CD4-positive, alpha-beta T cell treated with Interferon alpha-2 for 1 hour (primary cell): ENCODE results near the gene SLC25A23.
"Not testable (repeated sequence)": the region's sequence is repeated elsewhere in the genome, so short reads cannot be mapped to it uniquely, and the experiment has no call there.

ENCODE experiments used
- DNase-seq, 2 donors: peaks; one replicate each; pipeline ENCODE4 v3.0.0-alpha.2; 2020 to 2022

Gene SLC25A23

DNA sequence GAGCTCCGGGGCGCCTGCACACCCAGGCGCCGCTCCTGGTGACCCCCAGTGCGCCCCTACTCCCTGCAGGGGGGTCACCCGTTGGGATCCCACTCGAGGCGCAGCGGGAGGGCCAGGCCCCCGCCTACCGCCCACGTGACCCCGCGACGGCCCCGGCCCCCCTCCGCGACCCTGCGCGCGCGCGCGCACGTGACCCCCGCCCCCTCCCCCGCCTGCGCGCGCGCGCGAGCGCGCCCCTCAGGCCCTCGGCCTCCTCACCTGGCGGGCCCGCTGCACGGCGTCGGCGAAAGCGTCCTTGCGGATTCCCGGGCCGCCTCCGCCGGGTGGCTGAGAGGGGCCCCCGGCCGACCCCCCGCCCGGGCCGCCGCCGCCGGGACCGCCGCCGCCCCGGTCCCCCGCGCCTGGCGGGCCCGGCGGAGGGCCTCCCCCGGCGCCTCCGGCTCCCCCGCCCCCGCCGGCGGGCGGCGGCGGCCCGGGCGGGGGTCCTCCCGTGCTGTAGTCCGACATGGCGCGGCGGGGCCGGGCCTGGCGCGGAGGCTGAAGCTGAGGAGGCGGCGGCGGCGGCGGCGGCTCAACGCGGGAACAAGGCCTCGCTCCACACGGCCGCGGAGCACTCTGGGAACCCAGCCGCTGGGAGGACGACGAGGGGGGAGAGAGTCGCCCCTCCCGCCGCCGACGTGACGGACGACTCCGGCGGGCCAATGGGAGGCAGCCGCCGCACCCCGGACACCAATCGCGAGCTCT is 35.2 kb downstream of the SLC25A23 start, which contains the start of gene KHSRP:
Gene KHSRP, minus strand, starts transcription at position 617 of the 744 bp plus-strand sequence. Its CDS starts 110 bp downstream, at position 507.
- DNase-seq = peak in 1 of 2 donors; percentile 32

DNA sequence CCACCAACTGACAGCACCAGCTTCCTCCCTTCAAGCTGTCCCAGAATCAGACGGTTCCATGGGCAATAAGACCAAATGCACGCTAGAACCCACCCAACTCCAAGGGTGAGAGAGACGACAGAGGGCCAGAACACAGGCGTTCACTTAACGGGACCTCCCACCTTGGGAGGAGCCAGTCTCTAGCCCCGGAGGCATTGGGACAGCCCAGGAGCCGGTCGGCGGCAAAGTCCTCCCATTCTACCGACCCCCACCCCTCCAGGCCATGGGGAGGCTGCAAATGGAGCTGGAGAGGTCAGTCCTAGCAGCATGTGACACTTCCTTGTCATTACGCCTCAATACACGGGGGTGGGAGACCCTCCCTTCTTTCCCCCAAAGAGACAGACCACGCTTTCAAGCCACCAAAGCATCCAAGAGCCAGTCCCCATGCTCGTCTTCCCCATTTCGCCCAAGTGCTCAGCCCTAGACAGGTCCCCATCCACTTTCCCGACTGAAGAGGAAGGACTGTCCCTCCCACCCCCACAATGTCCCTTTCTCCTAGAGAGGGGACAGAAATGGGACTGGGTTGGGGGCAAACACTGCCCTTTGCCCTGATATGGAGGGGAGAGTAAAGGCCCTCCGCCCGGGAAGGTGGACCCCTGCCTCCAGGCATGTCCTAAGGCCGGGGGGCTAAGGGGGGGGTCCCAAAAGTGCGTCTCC is 35.9 kb downstream of the SLC25A23 start:
- peak in 1 of 2 donors; percentile 26 for DNase-seq

DNA sequence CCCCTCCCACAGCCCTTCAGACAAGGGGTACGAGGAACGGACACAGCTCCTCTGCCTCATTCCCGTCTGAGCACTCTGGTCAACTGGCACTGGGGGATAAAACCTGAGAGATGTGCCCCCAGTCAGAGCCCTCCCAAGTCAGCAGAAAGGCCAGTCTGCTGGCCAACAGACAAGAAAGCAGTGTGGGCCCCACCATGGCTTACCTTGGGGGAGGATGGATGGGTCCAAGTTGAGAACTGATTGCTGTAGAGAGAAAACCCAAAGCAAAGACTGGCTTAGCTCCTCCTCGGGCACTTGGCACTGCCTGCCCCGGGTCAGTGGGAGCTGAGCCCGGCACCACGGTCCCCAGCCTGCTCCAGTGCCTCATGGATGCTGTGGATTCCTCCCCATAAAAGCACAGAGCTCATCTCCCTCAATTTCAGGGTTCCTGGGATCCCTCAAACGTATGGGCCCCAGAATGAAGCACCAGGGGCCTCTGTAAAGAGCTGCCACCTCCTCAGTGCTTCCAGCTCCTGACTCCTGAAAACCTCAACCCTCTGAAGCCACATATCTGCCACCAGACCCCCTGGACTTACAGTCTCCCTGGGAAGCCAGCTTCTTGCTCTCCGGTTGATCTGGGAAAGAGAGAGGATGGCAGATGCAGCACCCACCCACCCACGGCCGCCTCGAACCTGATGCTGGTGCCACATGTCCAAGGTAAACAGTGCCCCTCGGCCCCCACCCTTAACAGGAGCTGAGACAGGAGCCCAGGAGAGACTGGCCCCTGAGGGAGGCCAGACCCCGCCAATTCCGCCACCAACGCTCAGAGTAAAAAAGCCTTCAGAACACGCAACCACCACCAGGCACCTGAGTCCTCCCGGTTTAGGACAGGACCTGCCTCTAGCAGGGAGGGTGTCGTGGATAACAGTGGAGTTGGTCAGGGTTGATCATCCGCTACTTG is 38.2 kb downstream of the SLC25A23 start:
- no peak for DNase-seq

DNA sequence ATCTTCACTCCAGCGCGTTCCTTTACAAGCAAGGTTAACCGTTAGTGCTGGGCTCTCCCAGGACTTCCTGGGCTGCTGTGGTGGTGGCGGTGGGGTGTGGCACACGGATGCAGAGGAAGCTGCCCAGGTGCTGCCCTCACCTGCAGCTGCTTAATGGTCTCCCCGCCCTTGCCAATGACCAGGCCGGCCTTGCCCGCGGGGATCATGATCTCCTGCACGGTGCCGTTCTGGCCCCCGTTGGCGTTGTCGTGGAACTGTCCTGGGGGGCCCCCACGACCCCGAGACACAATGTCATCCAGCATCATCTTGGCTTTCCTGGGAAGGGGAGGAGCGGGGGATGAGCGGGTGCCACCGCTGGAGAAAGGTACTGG is 41.0 kb downstream of the SLC25A23 start:
- no peak for DNase-seq

DNA sequence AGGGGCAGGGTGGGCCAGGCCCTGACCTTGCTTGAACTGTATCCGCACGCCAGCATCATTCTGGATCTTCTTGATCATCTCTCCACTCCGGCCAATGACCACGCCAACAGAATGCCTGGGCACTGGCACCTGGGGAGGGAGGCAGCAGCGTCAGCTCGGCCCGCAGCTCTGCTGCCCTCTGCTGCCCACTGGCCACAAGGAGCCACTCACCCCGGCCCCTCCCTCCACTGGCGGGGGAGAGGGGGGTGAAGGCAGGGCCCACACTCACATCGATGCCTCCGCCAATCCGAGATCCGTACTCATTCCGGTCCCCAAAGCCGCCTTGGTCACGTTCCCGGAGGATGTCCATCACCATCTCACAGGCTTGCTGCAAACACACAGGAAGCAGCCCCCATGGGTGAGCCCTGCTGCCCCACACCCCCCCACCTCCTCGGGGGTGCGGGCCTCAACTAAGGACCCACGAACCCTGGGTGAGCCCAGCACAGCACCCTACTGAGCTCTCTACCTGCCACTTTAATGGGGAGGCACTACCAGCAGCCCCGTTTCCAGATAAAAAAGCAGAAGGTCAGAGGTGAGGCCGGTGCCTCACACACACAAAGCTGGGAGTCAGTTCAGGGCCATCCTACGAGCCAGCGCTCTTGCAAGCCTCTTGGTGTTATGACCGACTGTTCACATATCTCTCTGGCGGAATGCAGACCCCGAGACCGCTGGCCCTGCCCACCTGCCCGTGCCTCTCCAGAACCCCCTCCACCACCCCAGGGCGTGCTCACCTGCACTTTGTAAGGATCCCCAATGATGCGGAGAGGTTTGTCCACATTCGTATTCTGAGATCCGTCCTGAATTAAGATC is 41.7 kb downstream of the SLC25A23 start:
- DNase-seq = no peak

DNA sequence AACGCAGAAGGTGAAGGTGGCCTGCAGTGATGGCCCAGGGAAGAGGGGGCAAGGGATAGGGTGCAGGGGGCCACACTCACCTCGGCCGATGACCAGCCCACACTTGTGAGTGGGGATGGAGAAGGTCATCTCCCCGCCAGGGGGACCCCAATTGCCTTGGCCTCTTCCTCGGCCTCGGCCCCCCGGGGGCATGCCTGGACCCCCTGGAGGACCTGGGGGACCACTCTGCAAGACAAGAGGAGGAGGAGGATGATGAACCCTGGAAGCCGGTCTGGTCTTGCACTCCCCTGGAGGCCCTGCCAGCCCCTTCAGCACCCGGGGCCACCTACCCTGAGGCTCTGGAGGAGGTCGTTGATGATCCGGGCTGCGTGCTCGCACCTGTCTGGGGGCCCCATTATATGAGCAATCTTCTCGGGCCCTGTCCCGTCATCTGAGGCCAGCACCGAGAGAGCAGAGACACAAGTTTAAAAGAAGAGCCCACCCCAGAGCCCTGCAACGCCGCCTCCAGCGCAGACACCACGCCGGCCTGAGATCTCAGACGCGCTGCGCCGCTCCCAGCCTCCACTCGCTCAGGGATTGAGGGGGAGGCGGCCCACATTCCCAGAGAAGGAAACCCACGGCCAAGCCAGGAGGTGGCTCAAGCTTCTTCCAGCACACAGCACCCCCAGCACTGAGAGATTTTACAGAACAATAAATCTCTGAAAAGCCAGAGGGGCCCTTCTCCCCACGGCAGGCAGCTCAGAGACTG is 42.8 kb downstream of the SLC25A23 start:
- DNase-seq = no peak

DNA sequence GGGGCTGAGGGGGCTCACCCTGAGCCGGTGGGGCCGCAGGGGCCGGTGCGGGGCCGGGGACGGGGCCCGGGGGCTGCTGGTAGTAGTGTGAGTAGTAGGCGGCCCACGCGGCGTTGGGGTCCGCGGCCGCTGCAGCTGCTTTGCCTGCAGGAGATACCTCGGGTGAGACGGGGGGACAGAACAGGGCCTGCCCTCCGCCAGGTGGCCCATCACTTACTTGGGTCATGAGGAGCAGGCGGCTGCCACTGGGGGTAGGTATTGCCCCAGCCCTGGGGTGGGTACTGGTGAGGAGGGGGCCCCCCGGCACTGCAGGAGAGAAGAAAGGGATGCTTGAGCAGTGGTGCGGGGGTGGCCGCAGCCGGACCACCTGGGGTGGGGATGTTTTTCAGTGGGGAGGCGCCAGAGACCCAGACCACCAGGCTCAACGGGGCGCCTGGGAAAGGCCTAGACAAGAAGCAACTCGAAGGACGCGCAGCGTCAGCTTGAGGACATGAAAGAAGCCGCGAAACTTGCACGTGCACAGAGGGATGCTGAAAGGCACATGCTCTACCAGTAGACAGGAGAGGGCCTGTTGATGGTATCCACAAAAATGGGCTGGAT is 43.9 kb downstream of the SLC25A23 start:
- DNase-seq = no peak

DNA sequence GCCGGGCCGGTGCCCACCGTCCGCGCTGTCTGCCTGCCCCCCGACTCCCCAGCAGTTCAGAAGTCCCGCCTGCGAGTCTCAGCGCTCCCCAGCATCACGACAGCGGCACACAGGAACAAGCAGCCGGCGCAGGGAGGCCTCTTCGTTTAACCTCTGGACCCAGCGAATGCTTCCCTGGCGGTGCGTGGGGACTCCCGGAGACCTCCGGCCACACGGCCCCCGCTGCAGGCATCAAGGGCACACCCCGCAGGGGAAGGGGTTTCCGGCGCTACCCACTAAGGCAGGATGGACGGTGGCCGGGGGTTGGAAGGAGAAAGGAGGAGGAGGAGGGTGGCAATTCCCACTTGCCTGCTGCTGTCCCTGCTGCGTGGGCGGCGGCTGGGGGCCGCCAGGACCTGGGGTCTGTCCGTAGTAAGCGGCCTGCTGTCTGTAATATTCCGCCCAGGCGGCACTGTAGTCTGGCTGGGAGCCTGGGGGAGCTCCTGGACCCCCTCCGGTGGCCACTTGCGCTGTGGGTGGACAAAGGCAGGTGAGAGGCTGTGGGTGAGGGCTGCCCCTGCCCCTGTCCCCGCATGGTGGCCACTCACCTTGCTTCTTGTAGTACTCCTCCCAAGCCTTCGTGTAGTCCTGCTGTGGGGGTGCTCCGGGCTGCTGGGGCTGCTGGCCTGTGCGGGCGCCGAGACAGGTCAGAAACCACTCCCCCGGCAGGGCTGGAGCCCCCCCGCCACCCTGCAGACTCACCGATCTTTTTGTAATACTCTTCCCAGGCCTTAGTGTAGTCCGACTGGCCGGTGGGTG is 44.6 kb downstream of the SLC25A23 start:
- DNase-seq = no peak

DNA sequence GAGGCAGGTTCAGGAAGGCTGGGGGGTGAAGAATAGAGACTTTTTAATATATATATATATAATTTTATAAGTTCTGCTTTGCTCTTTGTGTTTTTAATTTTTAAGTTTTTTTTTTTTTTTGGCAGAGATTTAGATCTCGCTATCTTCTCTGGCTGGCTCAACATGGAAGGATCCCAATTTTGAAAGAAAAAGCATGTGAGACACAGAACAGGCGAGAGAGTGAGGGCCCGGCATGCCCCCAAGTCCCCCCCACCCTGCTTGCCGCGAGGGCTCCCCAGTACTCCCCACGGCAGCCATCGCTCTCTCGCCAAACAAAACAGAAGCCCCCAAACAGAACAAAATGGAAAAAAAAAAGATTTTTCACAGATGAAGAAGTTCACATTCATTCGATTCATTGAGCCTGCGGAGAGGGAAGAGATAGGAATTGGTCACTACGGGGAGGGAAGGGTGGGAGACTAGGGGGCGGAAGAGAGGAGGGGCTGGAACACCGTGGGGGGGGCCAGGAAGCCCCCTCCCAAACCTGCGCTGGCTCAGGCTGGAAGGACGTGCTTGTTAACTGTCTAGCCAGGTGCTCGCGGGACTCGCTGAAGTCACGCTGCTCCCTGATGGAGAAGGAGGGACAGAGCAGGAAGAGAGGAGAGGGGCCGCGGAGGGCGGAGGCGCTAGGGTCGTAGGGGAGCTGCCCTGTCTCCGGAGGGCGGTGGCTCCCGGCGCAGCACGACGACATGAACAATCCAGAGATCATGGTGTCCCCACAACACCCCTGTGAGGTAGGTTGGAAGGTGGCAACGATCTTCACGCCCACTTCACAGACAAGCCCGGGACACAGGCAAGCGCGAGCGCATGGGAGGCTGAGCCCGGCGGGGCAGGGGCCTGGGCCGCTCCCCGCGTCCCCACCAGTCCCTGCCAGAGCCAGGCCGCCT is 45.6 kb downstream of the SLC25A23 start:
- no peak for DNase-seq

DNA sequence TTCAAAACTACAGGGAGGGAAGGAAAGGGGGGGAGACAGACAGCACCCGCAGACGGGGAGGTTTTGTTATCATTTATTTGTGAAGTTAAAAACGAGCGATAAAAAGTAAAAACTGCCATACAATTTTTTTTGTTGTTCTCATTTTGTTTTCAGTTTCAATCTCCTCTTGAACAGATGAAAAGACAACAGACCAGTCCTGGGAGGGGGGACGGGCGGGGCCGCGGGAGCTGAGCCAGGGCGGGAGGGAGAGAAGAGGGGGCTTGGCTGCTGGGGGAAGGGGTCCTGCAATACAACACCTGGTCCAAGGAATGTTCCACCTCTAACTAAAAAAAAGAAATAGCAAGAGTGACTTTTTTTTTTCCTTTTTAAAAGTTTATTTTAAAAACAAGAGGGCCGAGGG is 46.3 kb downstream of the SLC25A23 start:
- no peak for DNase-seq

DNA sequence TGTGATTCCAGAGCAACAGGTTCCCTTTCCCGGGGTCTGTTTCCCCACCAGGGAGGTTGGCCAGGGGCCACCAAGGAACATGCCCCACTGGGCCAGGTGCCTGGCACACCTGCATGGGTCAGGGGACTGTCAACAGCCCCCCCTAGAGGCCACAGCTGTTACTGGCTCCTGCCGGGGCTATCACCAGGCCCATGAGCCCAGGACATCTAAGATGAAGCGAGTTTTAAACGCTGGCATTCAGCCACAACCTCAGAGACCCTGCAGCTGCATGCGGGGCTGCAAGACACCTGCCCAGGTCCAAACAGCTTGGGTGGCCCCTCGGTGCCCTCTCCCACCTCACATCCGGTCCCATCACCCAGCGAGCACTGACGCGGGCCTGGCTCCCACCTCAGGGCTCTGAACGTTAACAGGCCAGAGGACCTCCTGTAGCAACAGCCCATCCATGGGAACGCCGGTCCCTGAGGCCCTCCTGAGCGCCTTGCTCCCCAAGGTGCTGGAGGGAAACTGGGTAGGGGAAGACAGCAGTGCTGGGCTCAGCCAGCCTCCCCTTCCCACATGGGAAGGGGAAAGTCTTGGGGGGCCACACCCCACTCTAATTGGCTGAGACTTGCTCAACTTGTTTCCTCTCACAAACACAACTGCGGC is 47.0 kb downstream of the SLC25A23 start:
- DNase-seq = peak; percentile 44 to 61

DNA sequence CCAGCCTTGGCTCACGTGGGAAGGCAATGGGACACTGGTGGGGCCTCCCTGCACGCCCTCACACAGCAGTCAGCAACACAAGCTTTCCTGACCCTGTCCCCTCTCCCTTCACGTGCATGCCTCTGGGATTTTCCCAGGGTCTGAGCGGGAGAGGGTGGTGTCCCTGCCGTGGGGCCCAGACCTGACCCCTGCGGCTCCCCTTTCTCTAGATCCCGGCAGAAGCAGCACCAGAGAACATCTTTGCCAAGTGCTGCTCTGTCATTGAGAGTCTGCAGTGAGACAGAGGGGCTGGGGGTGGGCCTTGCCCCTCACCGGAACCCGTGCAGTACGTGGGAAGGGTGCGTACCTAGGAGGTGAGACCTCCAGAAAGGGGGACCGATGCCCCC is 47.5 kb downstream of the SLC25A23 start:
- DNase-seq = no peak

DNA sequence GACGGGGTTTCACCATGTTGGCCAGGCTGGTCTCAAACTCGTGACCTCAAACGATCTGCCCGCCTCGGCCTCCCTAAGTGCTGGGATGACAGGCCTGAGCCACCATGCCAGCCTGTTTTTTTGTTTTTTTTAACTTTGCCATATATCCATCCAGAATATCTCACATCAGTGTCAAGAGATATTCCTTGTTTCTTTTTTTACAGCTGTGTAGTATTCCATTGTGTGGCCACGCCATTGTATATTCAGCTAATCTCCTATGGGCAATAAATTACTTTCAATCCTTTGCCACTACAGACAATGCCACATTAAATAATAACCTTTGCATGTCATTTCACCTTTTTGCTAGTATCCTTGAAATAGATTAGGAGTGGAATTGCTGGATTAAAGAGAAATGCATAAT is 50.2 kb downstream of the SLC25A23 start:
- DNase-seq = no peak

DNA sequence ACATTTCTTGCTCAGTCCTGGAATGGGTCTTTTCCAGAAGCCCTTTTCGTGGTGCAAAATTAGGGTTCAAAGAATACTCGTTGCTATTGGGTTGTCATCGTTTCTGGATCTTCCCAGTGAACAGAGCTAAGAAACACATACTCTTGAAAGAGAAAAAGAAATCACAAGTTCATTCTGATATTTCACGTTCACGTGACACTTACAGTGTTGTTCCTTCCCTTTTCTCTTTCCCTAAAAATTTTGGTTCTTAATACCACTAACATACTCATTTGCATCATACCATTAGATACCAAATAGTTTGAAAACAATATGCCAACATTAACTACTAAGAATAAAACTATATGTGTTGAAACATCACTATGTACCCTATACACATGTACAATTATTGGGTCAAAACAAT is 53.2 kb downstream of the SLC25A23 start:
- no peak for DNase-seq

DNA sequence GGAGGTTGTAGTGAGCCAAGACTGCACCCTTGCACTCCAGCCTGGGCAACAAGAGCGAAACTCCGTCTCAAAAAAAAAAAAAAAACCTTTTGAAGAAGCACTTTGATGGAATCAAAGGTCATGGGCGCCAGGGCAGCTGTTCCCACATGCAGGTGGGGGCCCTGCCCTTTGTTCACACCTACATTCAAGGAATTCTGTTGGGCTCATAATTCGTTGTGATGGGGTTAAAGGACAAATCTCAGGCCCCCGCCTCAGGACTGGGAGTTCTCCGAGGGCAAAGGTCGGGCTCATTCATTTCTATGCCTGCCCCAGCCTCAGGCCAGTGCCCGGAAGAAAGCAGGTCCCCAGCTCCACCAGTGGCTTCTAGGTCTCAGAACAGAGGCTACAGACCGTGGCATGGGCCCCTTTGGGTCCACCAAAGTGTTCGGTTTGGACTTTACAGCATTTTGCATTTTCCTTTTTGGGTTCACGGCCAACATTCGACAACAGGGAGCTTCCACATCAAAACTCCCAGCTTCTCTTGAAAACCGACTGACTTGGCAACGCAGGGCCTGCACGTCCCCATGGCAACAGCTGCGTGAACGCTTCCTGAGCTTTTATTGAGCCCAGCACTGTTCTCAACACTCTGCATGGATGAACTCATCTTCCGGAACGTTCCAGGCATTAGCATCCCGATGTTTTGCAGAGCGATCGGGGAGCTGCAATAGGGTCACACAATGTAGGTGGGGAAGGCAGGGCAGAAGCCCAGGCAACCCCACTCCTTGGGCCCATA is 56.6 kb downstream of the SLC25A23 start:
- DNase-seq = no peak

DNA sequence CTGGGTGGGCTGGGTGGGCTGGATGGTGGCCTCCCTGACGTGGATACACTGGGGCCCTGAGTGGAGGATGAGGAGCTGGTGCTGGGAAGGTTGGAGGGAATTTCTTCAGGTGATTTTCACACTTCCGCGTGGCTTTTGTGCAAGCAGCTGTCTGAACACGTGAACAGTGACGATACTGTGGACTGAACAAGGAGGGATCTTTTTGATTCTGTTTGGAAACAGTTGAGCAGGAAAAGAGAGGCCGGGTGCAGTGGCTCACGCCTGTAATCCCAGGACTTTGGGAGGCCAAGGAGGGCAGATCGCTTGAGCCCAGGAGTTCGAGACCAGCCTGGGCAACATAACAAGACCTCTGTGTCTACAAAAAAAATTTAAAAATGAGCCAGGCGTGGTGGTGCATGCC is 57.5 kb downstream of the SLC25A23 start:
- DNase-seq = no peak

DNA sequence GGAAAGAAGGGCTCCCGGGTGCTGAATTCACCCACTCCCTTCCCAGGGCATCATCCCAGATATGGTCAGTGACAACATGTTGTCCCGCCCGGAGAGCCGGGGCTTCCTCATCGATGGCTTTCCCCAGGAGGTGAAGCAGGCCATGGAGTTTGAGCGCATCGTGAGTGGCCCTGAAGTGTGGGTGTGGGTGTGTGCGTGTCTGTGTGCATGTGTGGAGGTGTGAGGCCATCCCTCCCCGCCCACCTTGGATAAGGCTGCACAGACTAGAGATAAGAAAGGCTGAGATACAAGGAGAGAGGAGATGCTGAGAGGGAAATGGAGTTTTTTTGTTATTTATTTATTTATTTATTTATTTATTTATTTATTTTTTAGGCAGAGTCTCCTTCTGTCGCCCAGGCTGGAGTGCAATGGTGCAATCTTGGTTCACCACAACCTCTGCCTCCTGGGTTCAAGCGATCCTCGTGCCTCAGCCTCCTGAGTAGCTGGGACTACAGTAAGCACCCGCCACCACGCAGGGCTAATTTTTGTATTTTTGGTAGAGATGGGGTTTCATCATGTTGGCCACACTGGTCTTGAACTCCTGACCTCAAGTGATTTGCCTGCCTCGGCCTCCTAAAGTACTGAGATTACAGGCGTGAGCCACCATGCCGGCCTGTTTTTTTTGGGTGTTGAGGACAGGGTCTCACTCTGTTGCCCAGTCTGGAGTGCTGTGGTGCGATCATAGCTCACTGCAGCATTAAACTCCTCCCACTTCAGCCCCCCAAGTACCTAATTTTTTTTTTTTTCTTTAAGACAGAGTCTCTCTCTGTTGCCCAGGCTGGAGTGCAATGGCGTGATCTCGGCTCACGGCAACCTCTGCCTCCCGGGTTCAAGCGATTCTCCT is 59.3 kb downstream of the SLC25A23 start:
- not testable (repeated sequence) for DNase-seq
